IMR-90 (cell line): ENCODE measurements around the gene WWC1. TPM values are rescaled to one million over a fixed set of nuclear protein-coding genes. Genes with fewer than 3 reads are reported as not detected.

Source experiments
- ATAC-seq: fragments of 200-7000 bp; cut with Tn5 transposase; 2 replicates; pipeline ENCODE4 v1.9.1; 2020; ENCODE audit warnings: low read depth, mild to moderate bottlenecking, moderate library complexity
- BruUV-seq: library from RNA; stranded (reverse); fragments of 400-500 nt; replicated peaks from 2 replicates; lab custom pipeline; 2021; lab: Mats Ljungman, UMichigan
- CTCF ChIA-PET: fragments of 300-600 bp; formaldehyde crosslinking; extraction: SDS; loops from one replicate; lab custom pipeline; 2021; ENCODE audit warnings: antibody characterized with exemption; lab: Yijun Ruan, JAX
- POLR2A ChIA-PET: fragments of 300-600 bp; sonication (Branson Sonifier 250); formaldehyde crosslinking; loops from one replicate; lab custom pipeline; 2022; ENCODE audit warnings: antibody characterized with exemption; ENCODE audit not compliant: unreplicated experiment; lab: Charles Lee
- DNase-seq: peaks from one replicate; pipeline ENCODE4 v3.0.0; 2013
- H2AFZ ChIP-seq: replicated peaks from 2 replicates; pipeline ENCODE3; 2013; ENCODE audit warnings: low read length, mild to moderate bottlenecking; ENCODE audit not compliant: poor library complexity
- H2AK5ac ChIP-seq: 2 replicates; pipeline ENCODE4 v1.6.1; 2013; ENCODE audit warnings: low read depth, low read length, inconsistent platforms
- H2AK9ac ChIP-seq: replicated peaks from 2 replicates; pipeline ENCODE3; 2013; ENCODE audit warnings: mild to moderate bottlenecking, low read depth, low read length, moderate library complexity; ENCODE audit not compliant: poor library complexity
- H2BK120ac ChIP-seq: 2 replicates; pipeline ENCODE4 v1.6.1; 2013; ENCODE audit warnings: low read depth, low read length, inconsistent platforms
- H2BK15ac ChIP-seq: 3 replicates; pipeline ENCODE4 v1.6.1; 2013; ENCODE audit warnings: low read depth, low read length, inconsistent platforms
- H2BK20ac ChIP-seq: 2 replicates; pipeline ENCODE4 v1.6.1; 2013; ENCODE audit warnings: low read depth, mild to moderate bottlenecking, inconsistent platforms, low read length, moderate library complexity
- H2BK5ac ChIP-seq: 2 replicates; pipeline ENCODE4 v1.6.1; 2013; ENCODE audit warnings: mild to moderate bottlenecking, low read depth, low read length, inconsistent platforms; ENCODE audit not compliant: poor library complexity, severe bottlenecking
- H3K14ac ChIP-seq: replicated peaks from 2 replicates; pipeline ENCODE4 v1.6.1; 2013; ENCODE audit warnings: low read depth, low read length, inconsistent platforms
- H3K18ac ChIP-seq: 2 replicates; pipeline ENCODE4 v1.6.1; 2013; ENCODE audit warnings: low read depth, low read length, control low read depth
- H3K23ac ChIP-seq: 2 replicates; pipeline ENCODE4 v1.6.1; 2013; ENCODE audit warnings: low read depth, low read length, inconsistent platforms
- H3K27ac ChIP-seq: 2 replicates; pipeline ENCODE4 v1.5.1; 2013; ENCODE audit warnings: mild to moderate bottlenecking, control low read depth, low read length; ENCODE audit not compliant: insufficient read depth
- H3K27me3 ChIP-seq: 2 replicates; pipeline ENCODE4 v1.6.1; 2013; ENCODE audit warnings: low read length; ENCODE audit not compliant: control insufficient read depth, insufficient read depth
- H3K36me3 ChIP-seq: 2 replicates; pipeline ENCODE4 v1.6.1; 2013; ENCODE audit warnings: low read length, mixed read lengths; ENCODE audit not compliant: control insufficient read depth, insufficient read depth
- H3K4ac ChIP-seq: 2 replicates; pipeline ENCODE4 v1.6.1; 2013; ENCODE audit warnings: low read depth, low read length, inconsistent platforms
- H3K4me1 ChIP-seq: 2 replicates; pipeline ENCODE4 v1.6.1; 2013; ENCODE audit warnings: low read length, mixed read lengths; ENCODE audit not compliant: control insufficient read depth, insufficient read depth
- H3K4me2 ChIP-seq: 2 replicates; pipeline ENCODE4 v1.6.1; 2013; ENCODE audit warnings: low read depth, mild to moderate bottlenecking, control low read depth, low read length, moderate library complexity
- H3K4me3 ChIP-seq: 2 replicates; pipeline ENCODE4 v1.5.1; 2013; ENCODE audit warnings: low read depth, mild to moderate bottlenecking, control low read depth, low read length, moderate library complexity; ENCODE audit not compliant: insufficient read depth
- H3K56ac ChIP-seq: 2 replicates; pipeline ENCODE4 v1.6.1; 2013; ENCODE audit warnings: low read length, inconsistent platforms; ENCODE audit not compliant: insufficient read depth; ENCODE audit errors: extremely low read depth
- H3K79me1 ChIP-seq, 2 experiments: 2 replicates each; pipeline ENCODE4 v1.6.1; 2013; ENCODE audit warnings: low read length in 2 of 2, inconsistent platforms in 1 of 2, low read depth in 1 of 2
- H3K9ac ChIP-seq: 2 replicates; pipeline ENCODE4 v1.6.1; 2013; ENCODE audit warnings: low read depth, low read length, control low read depth
- H3K9me1 ChIP-seq: 2 replicates; pipeline ENCODE4 v1.6.1; 2013; ENCODE audit warnings: low read length, inconsistent platforms; ENCODE audit not compliant: insufficient read depth
- H3K9me3 ChIP-seq: 2 replicates; pipeline ENCODE4 v1.6.1; 2013; ENCODE audit warnings: low read length; ENCODE audit not compliant: control insufficient read depth, insufficient read depth
- H4K20me1 ChIP-seq: 2 replicates; pipeline ENCODE4 v1.6.1; 2013; ENCODE audit warnings: low read length, inconsistent platforms; ENCODE audit not compliant: insufficient read depth
- H4K5ac ChIP-seq: 2 replicates; pipeline ENCODE4 v1.6.1; 2013; ENCODE audit warnings: mild to moderate bottlenecking, low read depth, low read length, control low read depth
- H4K8ac ChIP-seq, 2 experiments: 2 replicates each; pipeline ENCODE4 v1.6.1; 2013; ENCODE audit warnings: low read depth in 2 of 2, low read length in 2 of 2, control low read depth in 1 of 2, inconsistent platforms in 1 of 2
- H4K91ac ChIP-seq: 2 replicates; pipeline ENCODE4 v1.6.1; 2013; ENCODE audit warnings: low read depth, low read length, inconsistent platforms; ENCODE audit not compliant: insufficient read depth
- BHLHE40 ChIP-seq: fragments of 150-350 bp; IDR thresholded peaks from 2 replicates; pipeline ENCODE4 v1.6.1; 2016; ENCODE audit warnings: mild to moderate bottlenecking, low read depth, low read length
- CEBPB ChIP-seq: IDR thresholded peaks from 2 replicates; pipeline ENCODE4 v1.6.1; 2012; ENCODE audit warnings: low read depth, low read length, improper control_type of control experiment
- CHD1 ChIP-seq: IDR thresholded peaks from 2 replicates; pipeline ENCODE4 v1.6.1; 2012; ENCODE audit warnings: low read depth, low read length, improper control_type of control experiment
- FOS ChIP-seq: fragments of 150-350 bp; IDR thresholded peaks from 2 replicates; pipeline ENCODE4 v1.6.1; 2016; ENCODE audit warnings: low read depth, low read length
- MAFK ChIP-seq: IDR thresholded peaks from 2 replicates; pipeline ENCODE4 v1.6.1; 2012; ENCODE audit warnings: low read depth, low read length, improper control_type of control experiment
- MAZ ChIP-seq: IDR thresholded peaks from 2 replicates; pipeline ENCODE4 v1.6.1; 2012; ENCODE audit warnings: low read depth, mild to moderate bottlenecking, low read length, improper control_type of control experiment, moderate library complexity, borderline replicate concordance
- MXI1 ChIP-seq: IDR thresholded peaks from 2 replicates; pipeline ENCODE4 v1.6.1; 2012; ENCODE audit warnings: low read depth, mild to moderate bottlenecking, low read length, moderate library complexity, borderline replicate concordance
- NFE2L2 ChIP-seq: fragments of 150-350 bp; IDR thresholded peaks from 2 replicates; pipeline ENCODE4 v1.6.1; 2016; ENCODE audit warnings: low read depth, mild to moderate bottlenecking, low read length
- POLR2A ChIP-seq: IDR thresholded peaks from 2 replicates; pipeline ENCODE4 v1.6.1; 2012; ENCODE audit warnings: mild to moderate bottlenecking, low read depth, low read length
- RAD21 ChIP-seq: IDR thresholded peaks from 2 replicates; pipeline ENCODE4 v1.6.1; 2012; ENCODE audit warnings: low read length, improper control_type of control experiment
- RCOR1 ChIP-seq: IDR thresholded peaks from 2 replicates; pipeline ENCODE4 v1.6.1; 2012; ENCODE audit warnings: mild to moderate bottlenecking, low read length, improper control_type of control experiment; ENCODE audit not compliant: insufficient replicate concordance
- RFX5 ChIP-seq: IDR thresholded peaks from 2 replicates; pipeline ENCODE4 v1.8.0; 2012; ENCODE audit warnings: low read depth, mild to moderate bottlenecking, low read length, moderate library complexity
- SMC3 ChIP-seq: fragments of 150-350 bp; IDR thresholded peaks from 2 replicates; pipeline ENCODE4 v1.6.1; 2016; ENCODE audit warnings: low read depth, mild to moderate bottlenecking, antibody characterized with exemption, low read length, moderate library complexity
- WGBS, 2 experiments: methylation state at CpG; one replicate each; pipeline versions ENCODE4 v1.1.5 to v1.1.7; 2013; ENCODE audit warnings: missing lambda C conversion rate in 2 of 2; ENCODE audit not compliant: insufficient read length in 1 of 2; ENCODE audit errors: extremely low coverage in 2 of 2; 5-methylcytosine and 5-hydroxymethylcytosine counted together
- dilution Hi-C: fragments of 300-500 bp; cut with HindIII; formaldehyde crosslinking; loops from one replicate; pipeline ENCODE4 v1.14.3; 2018; ENCODE audit warnings: low sequenced_read_pairs; ENCODE audit not compliant: unreplicated experiment
- in situ Hi-C: fragments of 300-500 bp; cut with MboI; formaldehyde crosslinking; loops from 3 replicates; pipeline ENCODE4 v1.14.3; 2019; ENCODE audit warnings: low sequenced_read_pairs, inconsistent platforms, mixed read lengths
- intact Hi-C: fragments of 100-400 bp; cut with micrococcal nuclease; formaldehyde crosslinking; loops from 2 replicates; pipeline ENCODE4 v1.10.0; 2022
- polyA plus RNA-seq, 3 experiments: library from polyadenylated mRNA; depleted of rRNA; stranded (reverse); fragments of >200 nt; gene quantifications; 2 replicates each; pipeline ENCODE4 v1.2.3, GENCODE V29; 2012; ENCODE audit warnings: low replicate concordance in 1 of 3
- total RNA-seq: library from RNA; depleted of rRNA; stranded (reverse); fragments of >200 nt; gene quantifications from 2 replicates; pipeline ENCODE4 v1.2.3, GENCODE V29; 2012
- TF ChIP-seq, protein P1 (sequence below): fragments of 150-350 bp; IDR thresholded peaks from 2 replicates; pipeline ENCODE4 v1.6.1; 2016; ENCODE audit warnings: low read depth, mild to moderate bottlenecking, low read length, moderate library complexity, borderline replicate concordance
- TF ChIP-seq, protein P2 (sequence below): fragments of 150-350 bp; IDR thresholded peaks from 2 replicates; pipeline ENCODE4 v1.6.1; 2017; ENCODE audit warnings: mild to moderate bottlenecking, antibody characterized with exemption, low read length, low read depth
- TF ChIP-seq, protein P3 (sequence below): conservative IDR thresholded peaks from 2 replicates; pipeline ENCODE4 v1.5.1; 2012; ENCODE audit warnings: mild to moderate bottlenecking, low read depth, low read length, improper control_type of control experiment

Gene WWC1
- total and polyA plus RNA-seq, 2 of the 4 experiments (the other 2 are of a cell fraction): 9.1 to 10.3 TPM

- in situ Hi-C loops: no loop called here
- ATAC-seq (peak; percentile 7), DNase-seq (no peak)
- Histone ChIP-seq H3K27me3 (no peaks in the 10 kb centered on the region), H2AFZ (peak overlapping the region; percentile 71), H3K4me2 (no peak overlapping the region), H3K14ac (no peak overlapping the region; the same call in 1 of the 2 replicates), H3K18ac (no peak overlapping the region), H2BK120ac (peak overlapping the region; percentile 18; the same call in 1 of the 2 replicates), H3K27ac (no peak overlapping the region), H3K9me3 (no peaks in the 10 kb centered on the region), H4K20me1 (no peaks in the 10 kb centered on the region), H3K36me3 (no peaks in the 10 kb centered on the region), H3K4ac (peak overlapping the region; percentile 36; the same call in 1 of the 2 replicates), H3K4me1 (peaks cover 10% of the 10 kb centered on the region), H3K23ac (no peak overlapping the region; the same call in 1 of the 2 replicates), H2AK9ac (peak overlapping the region; percentile 18), H2BK20ac (peak overlapping the region; percentile 41; the same call in 1 of the 2 replicates), H3K79me1 (peaks cover 19 to 21% of the 10 kb centered on the region in 2 experiments), H3K56ac (no peak overlapping the region), H3K9ac (no peak overlapping the region; the same call in 1 of the 2 replicates), H4K5ac (no peak overlapping the region), H2BK5ac (no peak overlapping the region), H2AK5ac (0 out of 2 replicates have a peak overlapping the region, but pooled peaks have one; percentile 26), H3K9me1 (peaks cover 4% of the 10 kb centered on the region), H3K4me3 (no peak overlapping the region), H4K8ac (peak overlapping the region in 1 of 2 experiments; percentile 26; a peak in 2 of 4 replicates), H2BK15ac (no peak overlapping the region), H4K91ac (0 out of 2 replicates have a peak overlapping the region, but pooled peaks have one; percentile 11)
- no TSS peak for BruUV-seq
- intact Hi-C loops: no loop called here
- POLR2A ChIA-PET: no interaction called here
- TF ChIP-seq BHLHE40: no peak
- TF ChIP-seq RAD21: no peak
- TF ChIP-seq MAFK: no peak
- TF ChIP-seq, protein P1, sequence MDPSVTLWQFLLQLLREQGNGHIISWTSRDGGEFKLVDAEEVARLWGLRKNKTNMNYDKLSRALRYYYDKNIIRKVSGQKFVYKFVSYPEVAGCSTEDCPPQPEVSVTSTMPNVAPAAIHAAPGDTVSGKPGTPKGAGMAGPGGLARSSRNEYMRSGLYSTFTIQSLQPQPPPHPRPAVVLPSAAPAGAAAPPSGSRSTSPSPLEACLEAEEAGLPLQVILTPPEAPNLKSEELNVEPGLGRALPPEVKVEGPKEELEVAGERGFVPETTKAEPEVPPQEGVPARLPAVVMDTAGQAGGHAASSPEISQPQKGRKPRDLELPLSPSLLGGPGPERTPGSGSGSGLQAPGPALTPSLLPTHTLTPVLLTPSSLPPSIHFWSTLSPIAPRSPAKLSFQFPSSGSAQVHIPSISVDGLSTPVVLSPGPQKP: no peak
- no peak for TF ChIP-seq RFX5
- no peak for TF ChIP-seq SMC3
- no peak for TF ChIP-seq FOS
- TF ChIP-seq, protein P2, sequence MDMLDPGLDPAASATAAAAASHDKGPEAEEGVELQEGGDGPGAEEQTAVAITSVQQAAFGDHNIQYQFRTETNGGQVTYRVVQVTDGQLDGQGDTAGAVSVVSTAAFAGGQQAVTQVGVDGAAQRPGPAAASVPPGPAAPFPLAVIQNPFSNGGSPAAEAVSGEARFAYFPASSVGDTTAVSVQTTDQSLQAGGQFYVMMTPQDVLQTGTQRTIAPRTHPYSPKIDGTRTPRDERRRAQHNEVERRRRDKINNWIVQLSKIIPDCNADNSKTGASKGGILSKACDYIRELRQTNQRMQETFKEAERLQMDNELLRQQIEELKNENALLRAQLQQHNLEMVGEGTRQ: no peak
- TF ChIP-seq CEBPB: no peak
- TF ChIP-seq MAZ: no peak
- TF ChIP-seq MXI1: no peak
- TF ChIP-seq, protein P3, sequence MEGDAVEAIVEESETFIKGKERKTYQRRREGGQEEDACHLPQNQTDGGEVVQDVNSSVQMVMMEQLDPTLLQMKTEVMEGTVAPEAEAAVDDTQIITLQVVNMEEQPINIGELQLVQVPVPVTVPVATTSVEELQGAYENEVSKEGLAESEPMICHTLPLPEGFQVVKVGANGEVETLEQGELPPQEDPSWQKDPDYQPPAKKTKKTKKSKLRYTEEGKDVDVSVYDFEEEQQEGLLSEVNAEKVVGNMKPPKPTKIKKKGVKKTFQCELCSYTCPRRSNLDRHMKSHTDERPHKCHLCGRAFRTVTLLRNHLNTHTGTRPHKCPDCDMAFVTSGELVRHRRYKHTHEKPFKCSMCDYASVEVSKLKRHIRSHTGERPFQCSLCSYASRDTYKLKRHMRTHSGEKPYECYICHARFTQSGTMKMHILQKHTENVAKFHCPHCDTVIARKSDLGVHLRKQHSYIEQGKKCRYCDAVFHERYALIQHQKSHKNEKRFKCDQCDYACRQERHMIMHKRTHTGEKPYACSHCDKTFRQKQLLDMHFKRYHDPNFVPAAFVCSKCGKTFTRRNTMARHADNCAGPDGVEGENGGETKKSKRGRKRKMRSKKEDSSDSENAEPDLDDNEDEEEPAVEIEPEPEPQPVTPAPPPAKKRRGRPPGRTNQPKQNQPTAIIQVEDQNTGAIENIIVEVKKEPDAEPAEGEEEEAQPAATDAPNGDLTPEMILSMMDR: no peak
- no peak for TF ChIP-seq POLR2A
- no peak for TF ChIP-seq CHD1
- TF ChIP-seq RCOR1: no peak
- TF ChIP-seq NFE2L2: no peak
- WGBS, 2 experiments: no CpG with 5 or more reads among the region's 3 CpGs
- CTCF ChIA-PET: interaction anchor here (0.6 kb wide), 2 partner anchors 53 to 91 kb away, joined by 3 to 6 read pairs; no protein-coding TSS in a partner anchor
- dilution Hi-C loops: no loop called here
Measured at GRCh38 chr5:168334280-168334679, 42.8 kb downstream of the WWC1 start.
